Stimulated activated CD4-positive, alpha-beta T cell treated with anti-CD3 and anti-CD28 coated beads, Interleukin-1b, Interleukin-23, amount 100 ng/mL, for 1 hour (primary cell): Measurements from ENCODE around the gene ADCY10.
"Not testable (repeated sequence)": the region's sequence is repeated elsewhere in the genome, so short reads cannot be mapped to it uniquely, and the experiment has no call there.

Experiments used
- DNase-seq, 2 donors: peaks; one replicate each; pipeline ENCODE4 v3.0.0-alpha.2; 2020; ENCODE audit warnings: low read depth in 2 of 2

ADCY10 gene

GRCh38 chr1:167856711-167857418 is 57.1 kb downstream of the ADCY10 start:
- no peak for DNase-seq

- no peak for DNase-seq
Measured at GRCh38 chr1:167854184-167854583, 59.8 kb downstream of the ADCY10 start.

- DNase-seq: no peak
Measured at GRCh38 chr1:167849666-167850065, 64.3 kb downstream of the ADCY10 start.

GRCh38 chr1:167842872-167843271 is 71.1 kb downstream of the ADCY10 start:
- no peak for DNase-seq

GRCh38 chr1:167841530-167841929 is 72.4 kb downstream of the ADCY10 start:
- no peak for DNase-seq

- DNase-seq: no peak
Measured at GRCh38 chr1:167839009-167839408, 74.9 kb downstream of the ADCY10 start.

DNA sequence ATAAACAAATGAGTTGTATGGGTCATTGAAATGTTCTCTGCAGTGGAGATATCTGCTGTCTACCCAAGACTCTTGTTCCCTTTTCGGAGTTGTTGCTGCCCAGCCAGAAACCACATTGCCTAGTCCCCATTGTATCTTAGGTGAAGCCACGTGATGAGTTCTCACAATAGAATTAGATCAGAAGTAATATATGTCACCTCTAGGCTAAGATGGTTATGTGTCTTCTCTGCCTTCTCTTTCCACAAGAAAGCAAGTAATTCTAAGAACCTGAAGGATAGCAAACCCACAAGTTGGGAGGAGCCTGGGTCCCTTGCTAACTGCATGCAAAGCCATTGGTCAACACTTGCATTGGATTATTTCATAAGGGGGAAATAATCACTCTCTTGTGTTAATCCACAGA is 76.6 kb downstream of the ADCY10 start:
- no peak for DNase-seq

- no peak for DNase-seq
Measured at GRCh38 chr1:167836197-167836596, 77.7 kb downstream of the ADCY10 start.

DNA sequence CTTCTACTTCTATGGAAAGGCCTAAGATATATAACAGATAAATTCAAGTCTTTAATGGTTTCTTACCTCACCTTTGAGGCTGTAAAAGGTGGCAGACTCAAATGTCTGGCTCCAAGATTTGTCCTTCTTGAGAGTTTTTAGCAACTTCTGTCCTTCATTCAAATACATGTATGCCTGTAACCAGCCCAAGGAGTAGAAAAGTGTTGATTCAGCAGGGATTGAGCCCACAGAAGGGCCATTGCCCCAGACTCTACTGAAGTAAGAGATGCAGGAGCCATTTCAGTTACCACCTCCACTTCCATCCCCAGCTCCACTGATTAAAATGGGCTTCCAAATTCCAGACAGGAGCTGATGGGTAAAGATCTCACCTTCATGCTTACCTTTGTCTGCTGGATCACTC is 80.0 kb downstream of the ADCY10 start:
- DNase-seq: no peak

DNA sequence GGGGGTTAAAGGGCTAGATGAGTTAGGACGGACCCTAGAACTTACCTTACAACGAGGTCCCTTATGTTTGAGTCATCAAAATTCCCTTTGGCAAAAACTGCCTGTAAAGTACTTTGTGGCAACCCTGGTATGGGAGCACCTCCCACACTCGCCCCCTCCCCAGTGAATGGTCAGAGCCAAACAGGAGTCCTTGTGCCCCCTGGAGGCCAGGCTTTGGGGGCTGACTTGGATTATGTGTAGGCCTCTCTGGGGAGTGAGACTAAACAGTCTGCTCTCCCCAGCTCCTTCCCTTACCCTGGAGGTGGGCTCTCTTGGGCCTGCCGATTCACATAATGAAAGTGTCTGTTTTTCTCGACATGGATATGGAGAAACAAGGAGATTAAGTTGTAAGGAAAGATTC is 81.2 kb downstream of the ADCY10 start:
- DNase-seq: no peak

DNA sequence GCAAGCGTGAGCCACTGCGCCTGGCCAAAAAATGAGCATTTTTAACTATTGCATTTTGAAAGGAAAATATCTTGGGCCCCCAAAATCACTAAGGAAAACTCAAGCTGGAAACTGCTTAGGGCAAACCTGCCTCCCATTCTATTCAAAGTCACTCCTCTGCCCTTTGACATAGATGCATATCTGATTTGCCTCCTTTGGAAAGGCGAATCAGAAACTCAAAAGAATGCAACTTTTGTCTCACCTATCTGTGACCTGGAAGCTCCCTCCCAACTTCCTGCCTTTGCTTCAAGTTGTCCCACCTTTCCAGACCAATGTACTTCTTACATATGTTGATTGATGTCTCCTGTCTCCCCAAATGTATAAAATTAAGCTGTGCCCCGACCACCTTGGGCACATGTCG is 83.3 kb downstream of the ADCY10 start:
- DNase-seq: not testable (repeated sequence)

GRCh38 chr1:167829868-167830267 is 84.1 kb downstream of the ADCY10 start:
- DNase-seq: no peak

- no peak for DNase-seq
Measured at GRCh38 chr1:167826127-167826526, 87.8 kb downstream of the ADCY10 start.

GRCh38 chr1:167825419-167826079 is 88.4 kb downstream of the ADCY10 start:
- DNase-seq: no peak

- no peak for DNase-seq
Measured at GRCh38 chr1:167824163-167824794, 89.7 kb downstream of the ADCY10 start.

GRCh38 chr1:167821969-167822685 is 91.8 kb downstream of the ADCY10 start:
- DNase-seq: no peak

DNA sequence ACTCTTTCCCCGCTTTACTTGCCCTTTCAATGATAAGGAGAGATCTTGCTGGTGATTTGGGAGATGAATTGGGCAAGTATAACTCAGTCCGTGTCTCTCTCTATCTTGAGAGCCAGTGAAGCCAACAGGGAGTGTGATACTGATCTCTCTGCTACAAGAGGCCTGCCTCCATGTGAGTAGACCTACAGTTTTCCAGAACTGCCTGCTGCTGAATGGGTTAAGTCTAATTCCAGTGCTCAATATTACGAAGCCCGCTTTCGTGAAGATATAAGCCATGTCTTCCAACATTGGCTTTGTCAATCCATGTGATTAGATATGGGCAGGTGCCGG is 92.6 kb downstream of the ADCY10 start:
- no peak for DNase-seq

GRCh38 chr1:167820684-167821355 is 93.1 kb downstream of the ADCY10 start:
- no peak for DNase-seq

DNA sequence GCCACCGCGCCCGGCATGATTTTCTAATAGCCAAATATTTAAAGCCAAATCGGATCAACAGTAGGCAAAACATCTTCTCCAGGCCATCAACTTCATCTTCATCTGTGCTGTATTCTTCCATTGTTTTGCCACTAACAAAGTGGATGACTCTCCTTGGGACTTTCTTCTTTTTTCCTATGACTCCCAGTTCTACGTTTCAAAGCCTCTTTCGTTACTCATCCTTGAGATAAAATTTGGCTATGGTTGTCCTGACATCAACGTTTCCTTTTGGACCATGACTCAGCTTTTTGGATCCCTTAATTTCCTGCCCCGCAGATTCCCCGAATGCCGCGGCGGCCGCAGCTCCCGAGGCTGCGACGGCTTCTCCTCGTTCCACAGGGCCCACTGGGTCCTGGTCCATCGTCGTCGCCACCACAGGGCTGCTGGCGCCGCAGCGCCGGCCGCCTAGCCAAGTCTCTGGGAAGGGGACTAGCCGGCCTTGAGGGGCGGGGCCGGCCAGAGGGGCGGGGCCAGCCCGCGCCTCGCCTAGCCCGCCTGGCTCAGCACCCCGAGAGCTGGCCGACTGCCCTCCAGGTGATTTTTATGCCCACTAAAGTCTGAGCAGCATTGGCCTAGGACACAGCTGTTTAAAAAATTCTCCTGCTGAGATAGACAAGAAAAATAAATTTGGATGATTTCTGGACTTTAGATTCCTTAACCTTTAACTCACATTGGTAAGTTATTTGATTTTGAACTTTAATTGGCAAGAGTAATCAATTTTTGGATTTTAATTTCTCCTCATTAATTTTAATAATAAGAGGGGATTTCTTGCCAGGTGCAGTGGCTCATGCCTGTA is 93.9 kb downstream of the ADCY10 start:
- DNase-seq: no peak

- no peak for DNase-seq
Measured at GRCh38 chr1:167815650-167816049, 98.3 kb downstream of the ADCY10 start.

GRCh38 chr1:167812972-167813371 is 101.0 kb downstream of the ADCY10 start:
- DNase-seq: no peak
